Mucosa of stomach (tissue), 1 donor: ENCODE measurements around the gene ST8SIA2.

Source experiments
- H3K27me3 ChIP-seq: one replicate; pipeline ENCODE4 v1.7.0; 2013; ENCODE audit warnings: mild to moderate bottlenecking, low read length; ENCODE audit not compliant: control insufficient read depth, insufficient read depth
- H3K36me3 ChIP-seq: one replicate; pipeline ENCODE4 v1.7.0; 2013; ENCODE audit warnings: low read length; ENCODE audit not compliant: control insufficient read depth, insufficient read depth
- H3K4me1 ChIP-seq: one replicate; pipeline ENCODE4 v1.7.0; 2013; ENCODE audit warnings: mild to moderate bottlenecking, low read length; ENCODE audit not compliant: control insufficient read depth, insufficient read depth
- H3K4me3 ChIP-seq: one replicate; pipeline ENCODE4 v1.7.0; 2013; ENCODE audit warnings: low read length
- H3K9ac ChIP-seq: one replicate; pipeline ENCODE4 v1.7.0; 2013; ENCODE audit warnings: mild to moderate bottlenecking, low read length, moderate library complexity
- H3K9me3 ChIP-seq: one replicate; pipeline ENCODE4 v1.7.0; 2013; ENCODE audit warnings: mild to moderate bottlenecking, low read length, moderate library complexity; ENCODE audit not compliant: control insufficient read depth
- donor health status: Pancreatic carcinoma.

ST8SIA2 gene

GRCh38 chr15:92400980-92401787 lies 7.5 kb downstream of the ST8SIA2 start:
- no peak overlapping the region for H3K4me3 ChIP-seq
- no peaks in the 10 kb centered on the region for H3K36me3 ChIP-seq
- H3K27me3 ChIP-seq = peaks cover 12% of the 10 kb centered on the region
- no peaks in the 10 kb centered on the region for H3K4me1 ChIP-seq
- H3K9me3 ChIP-seq = no peaks in the 10 kb centered on the region
- H3K9ac ChIP-seq = no peak overlapping the region

- H3K9me3 ChIP-seq = no peaks in the 10 kb centered on the region
- no peak overlapping the region for H3K4me3 ChIP-seq
- no peak overlapping the region for H3K9ac ChIP-seq
- H3K27me3 ChIP-seq = peaks cover 5% of the 10 kb centered on the region
- no peaks in the 10 kb centered on the region for H3K4me1 ChIP-seq
- H3K36me3 ChIP-seq = no peaks in the 10 kb centered on the region
These were observed 9.1 kb downstream of the ST8SIA2 start for GRCh38 chr15:92402751-92403150.

GRCh38 chr15:92405942-92406341 lies 12.3 kb downstream of the ST8SIA2 start:
- Histone ChIP-seq H3K4me3 (no peak overlapping the region), H3K36me3 (no peaks in the 10 kb centered on the region), H3K4me1 (no peaks in the 10 kb centered on the region), H3K9ac (no peak overlapping the region), H3K9me3 (no peaks in the 10 kb centered on the region), H3K27me3 (no peaks in the 10 kb centered on the region)

GRCh38 chr15:92407321-92407720 lies 13.6 kb downstream of the ST8SIA2 start:
- H3K27me3 ChIP-seq = no peaks in the 10 kb centered on the region
- H3K9me3 ChIP-seq = no peaks in the 10 kb centered on the region
- no peak overlapping the region for H3K9ac ChIP-seq
- no peak overlapping the region for H3K4me3 ChIP-seq
- no peaks in the 10 kb centered on the region for H3K4me1 ChIP-seq
- H3K36me3 ChIP-seq = no peaks in the 10 kb centered on the region

GRCh38 chr15:92407916-92408315 lies 14.2 kb downstream of the ST8SIA2 start:
- H3K36me3 ChIP-seq = no peaks in the 10 kb centered on the region
- H3K9me3 ChIP-seq = no peaks in the 10 kb centered on the region
- H3K27me3 ChIP-seq = no peaks in the 10 kb centered on the region
- H3K4me3 ChIP-seq = no peak overlapping the region
- H3K9ac ChIP-seq = no peak overlapping the region
- H3K4me1 ChIP-seq = no peaks in the 10 kb centered on the region

GRCh38 chr15:92409006-92409405 lies 15.3 kb downstream of the ST8SIA2 start:
- Histone ChIP-seq H3K4me1 (no peaks in the 10 kb centered on the region), H3K9ac (no peak overlapping the region), H3K4me3 (no peak overlapping the region)

GRCh38 chr15:92409521-92409920 lies 15.8 kb downstream of the ST8SIA2 start:
- no peaks in the 10 kb centered on the region for H3K9me3 ChIP-seq
- H3K9ac ChIP-seq = no peak overlapping the region
- H3K27me3 ChIP-seq = peaks cover 3% of the 10 kb centered on the region
- H3K4me3 ChIP-seq = no peak overlapping the region
- H3K4me1 ChIP-seq = no peaks in the 10 kb centered on the region
- H3K36me3 ChIP-seq = no peaks in the 10 kb centered on the region

More at GRCh38 chr15:92409006-92409405, 15.3 kb downstream of the ST8SIA2 start:
- H3K27me3 ChIP-seq = no peaks in the 10 kb centered on the region
- H3K9me3 ChIP-seq = no peaks in the 10 kb centered on the region
- no peaks in the 10 kb centered on the region for H3K36me3 ChIP-seq

GRCh38 chr15:92410537-92410936 lies 16.9 kb downstream of the ST8SIA2 start:
- Histone ChIP-seq H3K9me3 (no peaks in the 10 kb centered on the region), H3K36me3 (no peaks in the 10 kb centered on the region), H3K4me3 (no peak overlapping the region), H3K4me1 (no peaks in the 10 kb centered on the region), H3K27me3 (peaks cover 9% of the 10 kb centered on the region), H3K9ac (no peak overlapping the region)

GRCh38 chr15:92411256-92411655 lies 17.6 kb downstream of the ST8SIA2 start:
- Histone ChIP-seq H3K9ac (no peak overlapping the region), H3K36me3 (no peaks in the 10 kb centered on the region), H3K9me3 (no peaks in the 10 kb centered on the region), H3K4me3 (no peak overlapping the region), H3K4me1 (no peaks in the 10 kb centered on the region), H3K27me3 (peaks cover 9% of the 10 kb centered on the region)

- Histone ChIP-seq H3K4me3 (no peak overlapping the region), H3K4me1 (no peaks in the 10 kb centered on the region), H3K36me3 (no peaks in the 10 kb centered on the region), H3K27me3 (peaks cover 13% of the 10 kb centered on the region), H3K9ac (no peak overlapping the region), H3K9me3 (no peaks in the 10 kb centered on the region)
These were observed 19.8 kb downstream of the ST8SIA2 start for GRCh38 chr15:92413510-92413909.

GRCh38 chr15:92415639-92416297 lies 22.1 kb downstream of the ST8SIA2 start:
- Histone ChIP-seq H3K9ac (no peak overlapping the region), H3K9me3 (no peaks in the 10 kb centered on the region), H3K4me3 (no peak overlapping the region), H3K27me3 (peaks cover 13% of the 10 kb centered on the region), H3K36me3 (no peaks in the 10 kb centered on the region), H3K4me1 (no peaks in the 10 kb centered on the region)

GRCh38 chr15:92416557-92416956 lies 22.9 kb downstream of the ST8SIA2 start:
- Histone ChIP-seq H3K27me3 (peaks cover 13% of the 10 kb centered on the region), H3K4me1 (no peaks in the 10 kb centered on the region), H3K36me3 (no peaks in the 10 kb centered on the region), H3K9ac (no peak overlapping the region), H3K4me3 (no peak overlapping the region), H3K9me3 (no peaks in the 10 kb centered on the region)
